Astrocyte (in vitro differentiated cells and primary cell): ENCODE results near the gene SERPINA5. TPM values are rescaled to one million over a fixed set of nuclear protein-coding genes. Genes with fewer than 3 reads are reported as not detected.
A peak's percentile ranks its signal among the peaks of the same experiment; 100 is the strongest.

Experiments used
- DNase-seq: peaks from one replicate; pipeline ENCODE4 v3.0.0-alpha.2; 2010; ENCODE audit warnings: low read depth
- FAIRE-seq: peaks from 2 replicates; lab custom pipeline; 2011; peaks lifted over from hg19 to GRCh38; lab: Jason Lieb, UNC
- H2AFZ ChIP-seq: 2 replicates; pipeline ENCODE4 v1.6.0; 2012; ENCODE audit warnings: low read depth, low read length, inconsistent platforms
- H3K27ac ChIP-seq: 2 replicates; pipeline ENCODE4 v1.5.1; 2011; ENCODE audit warnings: low read depth, low read length, inconsistent platforms
- H3K27me3 ChIP-seq: 2 replicates; pipeline ENCODE4 v1.6.0; 2011; ENCODE audit warnings: low read length, inconsistent platforms; ENCODE audit not compliant: insufficient read depth
- H3K36me3 ChIP-seq: 2 replicates; pipeline ENCODE4 v1.5.1; 2011; ENCODE audit warnings: low read length, inconsistent platforms; ENCODE audit not compliant: insufficient read depth
- H3K4me1 ChIP-seq: 2 replicates; pipeline ENCODE4 v1.5.1; 2011; ENCODE audit warnings: low read length, inconsistent platforms; ENCODE audit not compliant: insufficient read depth
- H3K4me2 ChIP-seq: 2 replicates; pipeline ENCODE4 v1.6.0; 2012; ENCODE audit warnings: low read length, inconsistent platforms
- H3K4me3 ChIP-seq: 2 replicates; pipeline ENCODE4 v1.5.1; 2011; ENCODE audit warnings: low read depth, mild to moderate bottlenecking, low read length, inconsistent platforms; ENCODE audit not compliant: insufficient read depth
- H3K79me2 ChIP-seq: 2 replicates; pipeline ENCODE4 v1.6.0; 2012; ENCODE audit warnings: mild to moderate bottlenecking, low read length, inconsistent platforms; ENCODE audit not compliant: insufficient read depth
- H3K9ac ChIP-seq: 2 replicates; pipeline ENCODE4 v1.6.0; 2012; ENCODE audit warnings: mild to moderate bottlenecking, low read length, inconsistent platforms
- H3K9me3 ChIP-seq: 2 replicates; pipeline ENCODE4 v1.5.1; 2012; ENCODE audit warnings: low read depth, mild to moderate bottlenecking, low read length, inconsistent platforms; ENCODE audit not compliant: insufficient read depth
- H4K20me1 ChIP-seq: 2 replicates; pipeline ENCODE4 v1.6.0; 2012; ENCODE audit warnings: low read length, inconsistent platforms; ENCODE audit not compliant: insufficient read depth
- H3K27ac Mint-ChIP-seq: one replicate; pipeline ENCODE4 v1.8.0; 2021; ENCODE audit warnings: mild to moderate bottlenecking, mixed read lengths; ENCODE audit not compliant: unreplicated experiment
- H3K27me3 Mint-ChIP-seq: one replicate; pipeline ENCODE4 v1.8.0; 2021; ENCODE audit warnings: low read depth, mixed read lengths; ENCODE audit not compliant: unreplicated experiment
- H3K36me3 Mint-ChIP-seq: one replicate; pipeline ENCODE4 v1.8.0; 2021; ENCODE audit warnings: low read depth, mixed read lengths; ENCODE audit not compliant: unreplicated experiment
- H3K4me1 Mint-ChIP-seq: one replicate; pipeline ENCODE4 v1.8.0; 2021; ENCODE audit warnings: low read depth, mixed read lengths; ENCODE audit not compliant: unreplicated experiment
- H3K4me3 Mint-ChIP-seq: one replicate; pipeline ENCODE4 v1.8.0; 2021; ENCODE audit warnings: mild to moderate bottlenecking, moderate library complexity, mixed read lengths; ENCODE audit not compliant: unreplicated experiment
- H3K9me3 Mint-ChIP-seq: one replicate; pipeline ENCODE4 v1.8.0; 2021; ENCODE audit warnings: mild to moderate bottlenecking, mixed read lengths; ENCODE audit not compliant: unreplicated experiment
- CTCF ChIP-seq: IDR thresholded peaks from 2 replicates; pipeline ENCODE4 v1.5.1; 2011; ENCODE audit warnings: low read depth, mild to moderate bottlenecking, inconsistent platforms, low read length, moderate library complexity; ENCODE audit not compliant: insufficient read depth
- EZH2 ChIP-seq: IDR thresholded peaks from 2 replicates; pipeline ENCODE4 v1.6.1; 2012; ENCODE audit warnings: mild to moderate bottlenecking, low read length, inconsistent platforms; ENCODE audit not compliant: insufficient read depth
- total RNA-seq: library from RNA; stranded (reverse); gene quantifications from 2 replicates; pipeline ENCODE4 v1.2.1, GENCODE V29; 2021

Gene SERPINA5
- total RNA-seq, 1 donor from 2014 or later, result 0.23 TPM

- H3K79me2 ChIP-seq, result no peaks in the 10 kb centered on the region
- TF ChIP-seq CTCF (no peak), EZH2 (no peak)
- DNase-seq (no peak), FAIRE-seq (no peak)
- H3K27ac ChIP-seq, result no peak overlapping the region
- no peak overlapping the region for H3K4me3 ChIP-seq
- no peak overlapping the region for H3K4me2 ChIP-seq
- Mint-ChIP-seq H3K36me3 (no peaks in the 10 kb centered on the region), H3K9me3 (peaks cover 17% of the 10 kb centered on the region), H3K4me1 (no peaks in the 10 kb centered on the region), H3K27ac (no peak overlapping the region), H3K4me3 (no peak overlapping the region), H3K27me3 (peaks cover 16% of the 10 kb centered on the region)
- no peak overlapping the region for H3K9ac ChIP-seq
- H3K9me3 ChIP-seq, result no peaks in the 10 kb centered on the region
- H3K27me3 ChIP-seq, result no peaks in the 10 kb centered on the region
- no peaks in the 10 kb centered on the region for H3K4me1 ChIP-seq
- no peaks in the 10 kb centered on the region for H3K36me3 ChIP-seq
- H4K20me1 ChIP-seq, result no peaks in the 10 kb centered on the region
- no peak overlapping the region for H2AFZ ChIP-seq
These were observed 32.9 kb upstream of the SERPINA5 start for GRCh38 chr14:94548131-94548998.

GRCh38 chr14:94548999-94549985, 31.9 kb upstream of the SERPINA5 start:
- no peak overlapping the region for H3K27ac ChIP-seq
- H3K9ac ChIP-seq, result no peak overlapping the region
- H3K9me3 ChIP-seq, result no peaks in the 10 kb centered on the region
- H3K36me3 ChIP-seq, result no peaks in the 10 kb centered on the region
- Mint-ChIP-seq H3K27me3 (peaks cover 16% of the 10 kb centered on the region), H3K36me3 (no peaks in the 10 kb centered on the region), H3K4me1 (no peaks in the 10 kb centered on the region), H3K4me3 (no peak overlapping the region), H3K9me3 (peaks cover 17% of the 10 kb centered on the region), H3K27ac (no peak overlapping the region)
- H3K4me3 ChIP-seq, result no peak overlapping the region
- H3K4me1 ChIP-seq, result no peaks in the 10 kb centered on the region
- H4K20me1 ChIP-seq, result no peaks in the 10 kb centered on the region
- DNase-seq (peak; percentile 18), FAIRE-seq (no peak)
- H3K27me3 ChIP-seq, result no peaks in the 10 kb centered on the region
- peak overlapping the region; percentile 55 for H2AFZ ChIP-seq
- H3K4me2 ChIP-seq, result no peak overlapping the region
- H3K79me2 ChIP-seq, result no peaks in the 10 kb centered on the region
- peak; percentile 81 for TF ChIP-seq CTCF
- TF ChIP-seq EZH2, result no peak
